HEK293 (cell line): Measurements from ENCODE around the gene UHRF1.
A peak's percentile ranks its signal among the peaks of the same experiment; 100 is the strongest.

Source experiments
- BCL11A ChIP-seq: fragments of 450-650 bp; formaldehyde crosslinking; IDR thresholded peaks from 2 replicates; pipeline ENCODE4 v1.5.1; 2016; ENCODE audit warnings: low read depth, missing biosample characterization, missing genetic modification characterization
- KLF16 ChIP-seq: fragments of 450-650 bp; formaldehyde crosslinking; IDR thresholded peaks from 2 replicates; pipeline ENCODE4 v1.5.1; 2017; ENCODE audit warnings: missing biosample characterization, missing genetic modification characterization
- KLF17 ChIP-seq: fragments of 450-650 bp; formaldehyde crosslinking; IDR thresholded peaks from 2 replicates; pipeline ENCODE4 v1.5.1; 2016; ENCODE audit warnings: missing biosample characterization, missing genetic modification characterization
- KLF7 ChIP-seq: fragments of 450-650 bp; formaldehyde crosslinking; IDR thresholded peaks from 2 replicates; pipeline ENCODE4 v1.5.1; 2016; ENCODE audit warnings: missing biosample characterization, missing genetic modification characterization, borderline replicate concordance
- KLF8 ChIP-seq: fragments of 450-650 bp; formaldehyde crosslinking; IDR thresholded peaks from 2 replicates; pipeline ENCODE4 v1.5.1; 2016; ENCODE audit warnings: missing biosample characterization, missing genetic modification characterization
- MEIS1 ChIP-seq: sonication (generic); formaldehyde crosslinking; IDR thresholded peaks from 2 replicates; pipeline ENCODE4 v1.8.1; 2022; ENCODE audit warnings: missing genetic modification reagents, mild to moderate bottlenecking, borderline replicate concordance
- SP2 ChIP-seq: fragments of 450-650 bp; formaldehyde crosslinking; IDR thresholded peaks from 2 replicates; pipeline ENCODE4 v1.5.1; 2016; ENCODE audit warnings: missing biosample characterization, missing genetic modification characterization
- SP7 ChIP-seq: fragments of 450-650 bp; formaldehyde crosslinking; IDR thresholded peaks from 2 replicates; pipeline ENCODE4 v1.5.1; 2016; ENCODE audit warnings: missing biosample characterization, missing genetic modification characterization
- TSHZ1 ChIP-seq: fragments of 450-650 bp; formaldehyde crosslinking; IDR thresholded peaks from 2 replicates; pipeline ENCODE4 v1.5.1; 2016; ENCODE audit warnings: missing biosample characterization, missing genetic modification characterization, borderline replicate concordance
- YY1 ChIP-seq: fragments of 450-650 bp; formaldehyde crosslinking; IDR thresholded peaks from 2 replicates; pipeline ENCODE4 v1.5.1; 2018; ENCODE audit warnings: missing biosample characterization, missing genetic modification characterization
- ZBTB10 ChIP-seq: fragments of 450-650 bp; formaldehyde crosslinking; IDR thresholded peaks from 2 replicates; pipeline ENCODE4 v1.5.1; 2016; ENCODE audit warnings: missing biosample characterization, missing genetic modification characterization
- ZBTB44 ChIP-seq: fragments of 450-650 bp; IDR thresholded peaks from 2 replicates; pipeline ENCODE4 v1.5.1; 2018; ENCODE audit warnings: missing biosample characterization, mild to moderate bottlenecking, missing genetic modification characterization
- ZIC2 ChIP-seq: fragments of 450-650 bp; formaldehyde crosslinking; IDR thresholded peaks from 2 replicates; pipeline ENCODE4 v1.5.1; 2016; ENCODE audit warnings: missing biosample characterization, missing genetic modification characterization
- ZNF133 ChIP-seq: fragments of 450-650 bp; formaldehyde crosslinking; IDR thresholded peaks from 2 replicates; pipeline ENCODE4 v1.5.1; 2016; ENCODE audit warnings: missing biosample characterization, missing genetic modification characterization
- ZNF362 ChIP-seq: fragments of 450-650 bp; formaldehyde crosslinking; IDR thresholded peaks from 2 replicates; pipeline ENCODE4 v1.5.1; 2016; ENCODE audit warnings: missing biosample characterization, missing genetic modification characterization
- ZNF366 ChIP-seq: fragments of 450-650 bp; formaldehyde crosslinking; conservative IDR thresholded peaks from 2 replicates; pipeline ENCODE4 v1.5.1; 2016; ENCODE audit warnings: missing biosample characterization, missing genetic modification characterization
- ZNF398 ChIP-seq: fragments of 450-650 bp; formaldehyde crosslinking; IDR thresholded peaks from 2 replicates; pipeline ENCODE4 v1.5.1; 2017; ENCODE audit warnings: missing biosample characterization, missing genetic modification characterization
- ZNF449 ChIP-seq: fragments of 450-650 bp; formaldehyde crosslinking; IDR thresholded peaks from 2 replicates; pipeline ENCODE4 v1.5.1; 2017; ENCODE audit warnings: missing biosample characterization, mild to moderate bottlenecking, missing genetic modification characterization, moderate library complexity
- ZNF473 ChIP-seq: fragments of 450-650 bp; formaldehyde crosslinking; IDR thresholded peaks from 2 replicates; pipeline ENCODE4 v1.5.1; 2017; ENCODE audit warnings: missing biosample characterization, missing genetic modification characterization
- ZNF629 ChIP-seq: fragments of 450-650 bp; formaldehyde crosslinking; IDR thresholded peaks from 2 replicates; pipeline ENCODE4 v1.5.1; 2017; ENCODE audit warnings: missing biosample characterization, missing genetic modification characterization
- ZNF677 ChIP-seq: fragments of 450-650 bp; IDR thresholded peaks from 2 replicates; pipeline ENCODE4 v1.5.0; 2018; ENCODE audit warnings: missing biosample characterization, mild to moderate bottlenecking, missing genetic modification characterization, moderate library complexity
- ZNF692 ChIP-seq: fragments of 450-650 bp; formaldehyde crosslinking; IDR thresholded peaks from 2 replicates; pipeline ENCODE4 v1.5.1; 2016; ENCODE audit warnings: missing biosample characterization, missing genetic modification characterization
- ZNF707 ChIP-seq: fragments of 450-650 bp; formaldehyde crosslinking; IDR thresholded peaks from 2 replicates; pipeline ENCODE4 v1.5.1; 2016; ENCODE audit warnings: missing biosample characterization, missing genetic modification characterization

UHRF1 gene

GRCh38 chr19:4914736-4915501 is 5.6 kb downstream of the UHRF1 start (continued):
- TF ChIP-seq ZNF398 = peak; percentile 86
- TF ChIP-seq ZNF677 = no peak
- peak; percentile 80 for TF ChIP-seq ZNF692 (tag by site-specific recombination)
- 0 out of 2 replicates have a peak, but pooled peaks have one; percentile 30 for TF ChIP-seq YY1
- peak; percentile 92 for TF ChIP-seq ZIC2 (tag by site-specific recombination)
- TF ChIP-seq SP7 = peak; percentile 83
- peak; percentile 30; the same call in 1 of the 2 replicates for TF ChIP-seq KLF17 (tag by site-specific recombination)
- TF ChIP-seq KLF16 (tag by site-specific recombination) = peak; percentile 69; the same call in 1 of the 2 replicates
- peak; percentile 43; the same call in 1 of the 2 replicates for TF ChIP-seq ZNF629 (tag by site-specific recombination)
- TF ChIP-seq ZNF362 (tag by site-specific recombination) = no peak
- TF ChIP-seq ZNF133 = no peak
- no peak for TF ChIP-seq ZNF473 (tag by site-specific recombination)
- TF ChIP-seq KLF7 (tag by site-specific recombination) = 0 out of 2 replicates have a peak, but pooled peaks have one; percentile 76
- TF ChIP-seq ZNF449 (tag by site-specific recombination) = peak; percentile 33; the same call in 1 of the 2 replicates
- peak; percentile 80; the same call in 1 of the 2 replicates for TF ChIP-seq KLF8 (tag by site-specific recombination)
- 0 out of 2 replicates have a peak, but pooled peaks have one; percentile 13 for TF ChIP-seq ZBTB10
- TF ChIP-seq ZBTB44 (tag by site-specific recombination) = 0 out of 2 replicates have a peak, but pooled peaks have one; percentile 36
- peak; percentile 84 for TF ChIP-seq SP2
- TF ChIP-seq TSHZ1 (tag by site-specific recombination) = peak; percentile 29; the same call in 1 of the 2 replicates
- TF ChIP-seq BCL11A = 0 out of 2 replicates have a peak, but pooled peaks have one; percentile 47
- TF ChIP-seq ZNF707 (tag by site-specific recombination) = no peak
- peak; percentile 41; the same call in 1 of the 2 replicates for TF ChIP-seq ZNF366 (tag by site-specific recombination)
- no peak for TF ChIP-seq MEIS1 (CRISPR knock-in tag)
